DMS153 treated with DMSO at 0.1 percent for 48 hours (cell line): ENCODE data around the gene NR5A2.

Experiments used
- DNase-seq: peaks from one replicate; lab custom pipeline; 2025; ENCODE audit not compliant: unreplicated experiment; lab: John Stamatoyannopoulos, UW

The NR5A2 gene

GRCh38 chr1:200121421-200121820 lies 93.9 kb downstream of the NR5A2 start:
- no peak for DNase-seq

DNA sequence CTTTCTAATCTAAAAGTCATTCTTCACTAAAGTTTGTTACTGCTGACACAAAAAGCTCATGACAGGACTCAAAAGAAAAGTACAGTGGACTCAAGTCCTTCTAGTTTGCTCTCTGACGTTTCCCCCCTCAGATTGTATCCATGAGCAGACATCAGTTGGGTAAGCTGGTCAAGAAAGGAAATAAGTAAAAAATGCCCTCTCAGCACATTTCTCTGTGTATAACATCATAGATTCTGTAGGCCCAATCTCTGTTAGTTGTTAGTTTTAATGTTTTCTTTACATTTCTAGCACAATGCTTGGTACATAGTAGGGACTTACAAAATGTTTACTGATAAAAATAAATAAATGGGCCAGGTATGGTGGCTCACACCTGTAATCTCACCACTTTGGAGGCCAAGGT lies 96.8 kb downstream of the NR5A2 start:
- no peak for DNase-seq

- no peak for DNase-seq
Measured at GRCh38 chr1:200128081-200128480, 100.6 kb downstream of the NR5A2 start.

DNA sequence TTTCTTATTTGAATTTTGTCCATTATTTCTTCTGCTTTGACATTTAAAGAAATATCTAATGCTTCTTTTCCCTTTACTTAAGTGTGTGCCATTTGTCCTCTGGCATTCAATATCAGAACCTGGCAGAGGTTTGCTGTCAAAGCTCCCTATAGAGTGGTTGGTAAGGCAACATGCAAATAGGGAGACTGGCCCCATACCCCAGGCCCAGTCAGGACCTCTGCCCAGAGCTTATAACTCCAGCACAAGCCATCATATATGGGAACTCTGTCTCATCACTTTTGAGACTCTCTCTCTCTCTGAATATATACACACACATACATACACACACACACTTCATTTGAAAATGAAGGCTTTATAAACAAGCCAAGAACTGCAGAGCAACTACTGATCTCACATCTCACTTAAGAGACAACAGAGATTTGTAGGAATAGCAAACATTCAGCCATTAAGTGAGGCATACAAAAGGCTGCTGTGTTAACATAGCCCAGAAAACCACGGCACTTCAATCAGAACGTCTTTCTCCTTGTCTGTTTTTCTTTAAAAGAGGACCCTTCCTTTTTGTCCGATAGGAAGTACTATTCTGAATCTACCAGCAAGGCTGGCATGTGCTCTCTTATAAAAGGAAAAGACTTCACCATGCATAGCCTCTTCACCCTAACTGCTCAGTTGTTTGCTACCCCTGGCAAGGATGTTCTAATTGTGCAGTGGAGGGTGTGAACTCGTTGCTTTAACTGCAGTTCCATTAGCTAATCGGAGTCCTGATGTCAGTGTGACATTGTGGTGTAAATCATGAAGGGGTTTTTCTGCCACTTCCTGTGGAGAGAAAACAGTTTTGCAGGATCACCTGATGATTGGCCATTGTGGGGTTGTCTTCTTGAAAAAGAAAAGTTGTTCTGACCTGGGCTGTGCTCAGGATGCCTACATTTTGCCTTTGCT lies 101.7 kb downstream of the NR5A2 start:
- no peak for DNase-seq

DNA sequence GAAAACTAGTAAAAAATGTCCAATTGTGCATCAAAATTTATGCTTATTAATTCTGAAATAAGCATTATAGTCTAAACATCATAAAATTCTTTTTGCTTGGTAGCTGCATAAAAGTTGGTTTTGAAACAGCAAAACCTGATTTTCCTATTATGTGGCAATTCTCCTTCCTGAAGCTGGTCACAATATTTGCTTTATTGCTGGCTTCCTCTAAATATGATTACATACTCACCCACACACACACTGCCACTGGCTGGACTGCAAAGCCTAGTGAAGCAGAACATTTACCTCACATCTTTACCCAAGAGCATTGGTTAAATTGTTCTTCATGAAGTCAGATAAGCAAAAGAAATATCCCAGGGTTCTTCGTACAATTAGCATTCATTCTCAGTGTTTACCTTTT lies 103.0 kb downstream of the NR5A2 start:
- no peak for DNase-seq

DNA sequence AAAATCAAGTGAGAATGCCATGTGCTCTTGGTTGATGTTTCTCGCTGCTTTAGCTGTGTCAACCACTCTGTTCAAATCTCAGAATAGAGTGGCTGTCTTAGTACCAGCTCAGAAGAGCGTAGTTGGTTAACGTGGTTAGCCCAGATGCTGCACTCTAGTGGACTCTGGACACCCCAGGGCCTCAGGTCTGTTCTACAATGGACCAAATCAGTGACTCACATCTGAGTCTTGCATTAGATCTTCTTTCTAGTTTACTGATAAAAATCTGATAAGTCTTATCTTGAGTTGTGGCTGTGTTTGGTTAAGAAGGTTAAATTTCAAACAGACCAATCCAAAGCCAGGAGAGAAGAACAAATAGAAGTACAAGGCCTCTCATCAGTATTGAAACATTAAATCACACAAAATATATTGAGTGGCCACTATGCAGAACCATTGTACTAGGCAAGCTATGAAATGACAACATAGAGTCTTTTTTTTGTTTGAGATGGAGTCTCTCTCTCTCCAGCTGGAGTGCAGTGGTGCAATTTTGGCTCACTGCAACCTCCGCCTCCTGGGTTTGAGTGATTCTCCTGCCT lies 104.1 kb downstream of the NR5A2 start:
- DNase-seq = no peak

- no peak for DNase-seq
Measured at GRCh38 chr1:200133123-200133522, 105.6 kb downstream of the NR5A2 start.

GRCh38 chr1:200134116-200134515 lies 106.6 kb downstream of the NR5A2 start:
- DNase-seq = no peak

- DNase-seq = no peak
Measured at GRCh38 chr1:200136384-200136783, 108.9 kb downstream of the NR5A2 start.

- peak; percentile 45 for DNase-seq
Measured at GRCh38 chr1:200139661-200140250, 112.2 kb downstream of the NR5A2 start.

DNA sequence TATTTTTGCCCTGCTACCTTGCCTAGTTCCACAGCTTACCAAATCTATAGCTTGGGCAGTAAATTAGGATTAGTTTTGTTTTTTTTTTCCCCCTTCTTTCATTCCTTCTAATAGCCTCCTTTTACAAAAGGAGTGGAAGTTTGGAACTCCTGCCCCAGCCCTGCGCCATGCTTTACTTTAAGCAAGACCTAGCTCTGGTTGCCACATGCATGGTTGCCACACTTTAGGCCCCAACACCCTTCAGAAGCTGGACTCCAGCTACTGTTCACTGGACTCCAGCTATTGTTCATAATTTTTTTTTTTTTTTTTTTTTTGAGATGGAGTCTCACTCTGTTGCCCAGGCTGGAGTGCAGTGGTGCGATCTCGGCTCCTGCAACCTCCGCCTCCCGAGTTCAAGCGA lies 115.8 kb downstream of the NR5A2 start:
- no peak for DNase-seq

DNA sequence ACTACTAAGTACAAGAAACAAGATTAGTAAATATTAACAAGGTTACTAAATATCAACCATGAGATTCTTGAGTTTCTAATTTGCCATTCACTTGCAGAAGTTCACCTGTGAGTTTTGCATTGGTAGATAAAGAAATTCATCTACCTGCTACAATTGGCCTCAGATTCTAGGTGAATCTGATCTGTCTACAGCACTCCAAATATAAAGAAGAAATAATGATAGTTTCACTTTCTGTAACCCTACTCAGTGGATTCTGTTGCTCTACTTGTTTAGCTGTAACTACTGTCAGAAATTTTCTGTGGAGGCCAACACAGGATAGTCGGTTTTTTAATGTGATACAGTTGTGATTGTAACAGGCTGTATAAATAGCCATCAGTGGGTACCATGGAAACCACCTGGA lies 118.6 kb downstream of the NR5A2 start:
- DNase-seq = no peak

GRCh38 chr1:200147094-200147493 lies 119.6 kb downstream of the NR5A2 start:
- DNase-seq = no peak

GRCh38 chr1:200147742-200148141 lies 120.2 kb downstream of the NR5A2 start:
- no peak for DNase-seq

GRCh38 chr1:200150006-200150405 lies 122.5 kb downstream of the NR5A2 start:
- DNase-seq = no peak

DNA sequence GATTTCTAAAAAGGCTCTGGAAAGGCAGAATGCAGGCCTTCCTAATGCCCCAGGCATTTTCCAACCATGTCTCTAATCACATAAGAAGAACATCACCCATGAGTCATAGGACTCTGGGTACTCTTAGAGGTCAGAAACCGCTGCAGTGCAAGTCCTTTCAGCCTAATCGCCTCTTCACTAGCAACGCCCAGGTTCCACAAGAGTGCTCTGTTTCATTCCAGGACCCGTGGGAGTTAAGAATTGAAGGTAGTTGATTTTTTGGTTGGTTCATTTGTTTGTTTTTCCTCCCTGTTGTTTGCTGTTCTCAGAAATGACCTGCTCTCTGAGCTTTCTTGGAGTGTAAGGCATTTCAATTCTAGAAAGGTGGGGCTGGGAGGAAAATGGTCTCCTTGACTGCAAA lies 123.2 kb downstream of the NR5A2 start:
- DNase-seq = no peak

DNA sequence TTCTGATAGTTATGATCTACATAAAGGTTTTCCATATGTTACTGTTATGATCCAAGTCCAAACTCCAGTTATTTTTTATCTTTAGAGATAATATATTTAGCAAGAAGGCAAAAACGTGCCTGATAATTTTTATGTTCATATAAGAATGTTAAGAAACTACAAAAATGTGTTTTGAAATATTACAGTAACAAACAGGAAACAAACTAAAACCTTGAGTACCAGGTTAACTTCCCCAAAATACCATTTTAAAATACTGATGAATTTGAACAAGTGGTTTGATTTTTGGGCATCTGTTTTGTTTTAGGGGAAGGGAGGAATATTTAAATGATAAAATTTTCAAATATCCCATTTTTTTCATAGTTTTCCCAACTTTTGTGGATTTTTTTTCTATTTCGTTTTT lies 124.8 kb downstream of the NR5A2 start:
- DNase-seq = no peak

GRCh38 chr1:200153277-200154055 lies 126.0 kb downstream of the NR5A2 start:
- no peak for DNase-seq

DNA sequence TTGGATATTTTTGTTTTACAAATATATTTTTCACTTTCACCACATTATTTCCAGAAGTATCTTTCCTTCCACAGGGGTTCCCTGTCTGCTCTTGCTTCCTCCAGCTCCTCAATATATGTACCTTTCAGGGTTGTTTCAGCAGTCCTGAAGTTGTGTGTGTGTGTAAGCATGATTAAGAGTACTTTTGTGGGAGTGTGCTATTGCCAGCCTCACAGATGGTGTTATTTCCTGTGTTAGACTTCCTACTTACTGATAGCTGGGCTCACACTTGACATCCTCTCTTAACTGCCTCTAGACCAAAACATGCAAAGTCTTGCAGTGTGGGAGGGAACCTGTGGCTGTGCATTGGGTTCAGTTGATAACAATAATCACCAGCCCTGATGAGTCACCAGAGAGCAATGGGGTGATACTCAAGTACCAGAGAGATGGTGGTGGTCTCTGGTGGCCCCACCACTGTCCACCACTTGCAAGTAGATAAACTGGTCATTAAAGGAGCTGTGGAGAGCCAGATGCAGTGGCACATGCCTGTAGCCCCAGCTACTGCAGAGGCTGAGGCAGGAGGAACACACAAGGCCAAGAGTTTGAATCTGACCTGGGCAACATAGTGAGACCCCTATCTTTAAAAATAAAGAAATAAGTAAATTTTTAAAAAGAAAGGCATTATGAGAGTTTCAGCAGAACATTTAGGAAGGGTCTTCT lies 126.7 kb downstream of the NR5A2 start:
- no peak for DNase-seq

DNA sequence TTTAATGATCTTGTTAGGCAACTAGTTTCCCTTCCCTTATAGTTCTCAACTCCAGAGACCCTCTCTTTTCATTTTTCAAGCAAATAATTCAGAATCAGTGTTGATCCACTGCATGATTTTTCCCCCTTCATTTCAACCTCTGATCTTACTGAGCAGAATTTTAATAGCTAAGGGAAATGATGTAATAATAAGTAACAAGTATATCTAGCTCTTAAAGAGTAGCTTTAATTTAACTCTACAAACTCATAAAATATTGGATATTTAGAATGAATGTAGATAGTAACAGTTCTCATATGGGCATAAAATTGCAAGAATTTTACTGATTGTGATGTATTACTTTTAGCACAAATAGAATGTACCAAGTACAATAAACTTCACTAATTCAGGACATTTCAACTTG lies 130.2 kb downstream of the NR5A2 start:
- no peak for DNase-seq

DNA sequence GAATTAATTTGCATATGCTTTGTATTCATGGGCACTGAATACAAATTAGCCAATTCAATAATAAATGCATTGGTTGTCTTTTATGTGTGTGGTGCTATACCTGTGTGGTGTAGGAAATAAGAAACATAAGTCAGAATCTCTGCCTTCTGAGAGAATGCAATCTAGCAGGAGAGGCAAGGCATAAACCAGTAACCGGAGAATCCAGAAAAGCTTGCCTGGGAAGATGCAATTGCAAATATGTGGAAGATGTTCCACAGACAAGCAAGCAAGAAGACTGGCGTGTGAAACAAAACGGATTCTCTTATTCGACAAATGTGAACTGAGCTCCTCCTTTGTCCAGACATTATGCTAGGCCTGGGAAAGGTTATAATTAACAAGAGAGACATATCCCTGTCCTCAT lies 134.3 kb downstream of the NR5A2 start:
- DNase-seq = no peak
